NCI-H1048 (cell line): ENCODE data around the gene SREBF1.

Source experiments
- DNase-seq: peaks from one replicate; lab custom pipeline; 2025; lab: John Stamatoyannopoulos, UW

Gene SREBF1

GRCh38 chr17:17779015-17779611, 57.7 kb downstream of the SREBF1 start:
- no peak for DNase-seq

GRCh38 chr17:17778308-17779014, 58.3 kb downstream of the SREBF1 start:
- no peak for DNase-seq

- no peak for DNase-seq
Measured at GRCh38 chr17:17776889-17777288, 59.9 kb downstream of the SREBF1 start.

- no peak for DNase-seq
Measured at GRCh38 chr17:17774009-17774881, 62.5 kb downstream of the SREBF1 start.

GRCh38 chr17:17772231-17772630, 64.6 kb downstream of the SREBF1 start:
- DNase-seq = no peak

- DNase-seq = no peak
Measured at GRCh38 chr17:17771498-17772201, 65.1 kb downstream of the SREBF1 start.

GRCh38 chr17:17770632-17771044, 66.1 kb downstream of the SREBF1 start:
- DNase-seq = no peak

GRCh38 chr17:17769869-17770631, 66.7 kb downstream of the SREBF1 start:
- DNase-seq = no peak

- no peak for DNase-seq
Measured at GRCh38 chr17:17768424-17769088, 68.2 kb downstream of the SREBF1 start.

- no peak for DNase-seq
Measured at GRCh38 chr17:17767887-17768418, 68.8 kb downstream of the SREBF1 start.

GRCh38 chr17:17767154-17767869, 69.5 kb downstream of the SREBF1 start:
- no peak for DNase-seq

- DNase-seq = no peak
Measured at GRCh38 chr17:17766744-17767120, 70.1 kb downstream of the SREBF1 start.

- no peak for DNase-seq
Measured at GRCh38 chr17:17766077-17766743, 70.6 kb downstream of the SREBF1 start.

GRCh38 chr17:17765359-17766076, 71.3 kb downstream of the SREBF1 start:
- DNase-seq = no peak

- no peak for DNase-seq
Measured at GRCh38 chr17:17763734-17764133, 73.1 kb downstream of the SREBF1 start.

- no peak for DNase-seq
Measured at GRCh38 chr17:17763136-17763535, 73.7 kb downstream of the SREBF1 start.

GRCh38 chr17:17762744-17763105, 74.1 kb downstream of the SREBF1 start:
- DNase-seq = no peak
